Activated CD8-positive, alpha-beta T cell treated with anti-CD3 and anti-CD28 coated beads for 36 hours (primary cell): ENCODE data around the gene SUOX. TPM values are rescaled to one million over a fixed set of nuclear protein-coding genes. Genes with fewer than 3 reads are reported as not detected.
"Not testable (repeated sequence)": the region's sequence is repeated elsewhere in the genome, so short reads cannot be mapped to it uniquely, and the experiment has no call there.

Source experiments
- ATAC-seq: fragments of 200-7000 bp; cut with Tn5 transposase; one replicate; pipeline ENCODE4 v1.10.0; 2021; ENCODE audit warnings: mild to moderate bottlenecking, moderate library complexity
- CTCF ChIA-PET: fragments of 350-600 bp; sonication (Branson Sonifier 250); formaldehyde crosslinking; loops from one replicate; lab custom pipeline; 2021; ENCODE audit warnings: antibody characterized with exemption; lab: Charles Lee
- POLR2A ChIA-PET: fragments of 350-600 bp; sonication (Branson Sonifier 250); formaldehyde crosslinking; loops from one replicate; lab custom pipeline; 2021; ENCODE audit warnings: antibody characterized with exemption; lab: Charles Lee
- DNase-seq: peaks from one replicate; pipeline ENCODE4 v3.0.0-alpha.2; 2020
- H3K27ac Mint-ChIP-seq: one replicate; pipeline ENCODE4 v1.8.0; 2021; ENCODE audit warnings: mild to moderate bottlenecking, mixed read lengths
- H3K27me3 Mint-ChIP-seq: one replicate; pipeline ENCODE4 v1.8.0; 2021; ENCODE audit warnings: mixed read lengths
- H3K36me3 Mint-ChIP-seq: one replicate; pipeline ENCODE4 v1.8.0; 2021; ENCODE audit warnings: low read depth, mixed read lengths
- H3K4me1 Mint-ChIP-seq: one replicate; pipeline ENCODE4 v1.8.0; 2021; ENCODE audit warnings: low read depth, mixed read lengths
- H3K4me3 Mint-ChIP-seq: one replicate; pipeline ENCODE4 v1.8.0; 2021; ENCODE audit warnings: mild to moderate bottlenecking, moderate library complexity, mixed read lengths
- H3K9me3 Mint-ChIP-seq: one replicate; pipeline ENCODE4 v1.8.0; 2021; ENCODE audit warnings: mixed read lengths
- CTCF ChIP-seq: fragments of 200-600 bp; IDR thresholded peaks from one replicate; pipeline ENCODE4 v1.8.0; 2022; ENCODE audit warnings: antibody characterized with exemption, mild to moderate bottlenecking
- intact Hi-C: fragments of 100-400 bp; cut with micrococcal nuclease; formaldehyde crosslinking; loops from one replicate; pipeline ENCODE4 v1.10.0; 2022
- total RNA-seq, 2 experiments: library from RNA; stranded (reverse); gene quantifications; one replicate each; pipeline ENCODE4 v1.2.3, GENCODE V29; 2021

Gene SUOX
- total RNA-seq, 2 experiments from 2014 or later, result 4.6 to 6.2 TPM

GRCh38 chr12:55995366-55995765 lies 1.7 kb upstream of the SUOX start:
- H3K27me3 Mint-ChIP-seq, result peaks cover 11% of the 10 kb centered on the region
- ChIA-PET CTCF (interaction anchor here (0.6 to 6.2 kb wide), 43 partner anchors 8 to 256 kb away, joined by 3 to 88 read pairs (median 5); partner anchors contain the start of genes IKZF4, ORMDL2, PA2G4 and RAB5B), POLR2A (interaction anchor here (1.0 to 2.8 kb wide), 8 partner anchors 21 to 163 kb away, joined by 3 to 17 read pairs (median 3); partner anchors contain the start of genes MYL6 and RAB5B)
- H3K4me3 Mint-ChIP-seq, result no peak overlapping the region
- intact Hi-C loops, result no loop called here
- DNase-seq (no peak), ATAC-seq (no peak)
- peak overlapping the region; percentile 20 for H3K27ac Mint-ChIP-seq
- no peak for TF ChIP-seq CTCF
- H3K36me3 Mint-ChIP-seq, result peaks cover 24% of the 10 kb centered on the region
- H3K9me3 Mint-ChIP-seq, result no peaks in the 10 kb centered on the region
- H3K4me1 Mint-ChIP-seq, result peaks cover 24% of the 10 kb centered on the region

- H3K4me3 Mint-ChIP-seq, result peak overlapping the region; percentile 74
- peak; percentile 67 for ATAC-seq
- peaks cover 24% of the 10 kb centered on the region for H3K4me1 Mint-ChIP-seq
- H3K9me3 Mint-ChIP-seq, result no peaks in the 10 kb centered on the region
- TF ChIP-seq CTCF, result peak; percentile 81
- POLR2A ChIA-PET, result interaction anchor here (1.0 to 2.8 kb wide), 8 partner anchors 22 to 162 kb away, joined by 3 to 17 read pairs (median 3); partner anchors contain the start of genes MYL6 and RAB5B
- intact Hi-C loops, result loop anchor here (2.0 kb wide), 2 partner anchors 33 to 45 kb away; partner anchors contain the start of gene RPS26
- CTCF ChIA-PET, result interaction anchor here (0.6 to 6.2 kb wide), 44 partner anchors 8 to 257 kb away, joined by 3 to 88 read pairs (median 5); partner anchors contain the start of genes IKZF4, ORMDL2, PA2G4 and RAB5B
- peaks cover 11% of the 10 kb centered on the region for H3K27me3 Mint-ChIP-seq
- peak overlapping the region; percentile 51 for H3K27ac Mint-ChIP-seq
- DNase-seq, result peak; percentile 78
- peaks cover 17% of the 10 kb centered on the region for H3K36me3 Mint-ChIP-seq
Measured at GRCh38 chr12:55996201-55996714, 818 bp upstream of the SUOX start.

- peaks cover 11% of the 10 kb centered on the region for H3K27me3 Mint-ChIP-seq
- ChIA-PET POLR2A (interaction anchor here (0.9 to 2.8 kb wide), 3 partner anchors 10 to 107 kb away, joined by 3 to 17 read pairs (median 4); partner anchors contain the start of gene PA2G4), CTCF (interaction anchor here (0.8 to 6.2 kb wide), 12 partner anchors 13 to 282 kb away, joined by 3 to 88 read pairs (median 8); partner anchors contain the start of gene PA2G4)
- H3K9me3 Mint-ChIP-seq, result no peaks in the 10 kb centered on the region
- TF ChIP-seq CTCF, result no peak
- peak overlapping the region; percentile 74 for H3K4me3 Mint-ChIP-seq
- peak; percentile 10 for ATAC-seq
- intact Hi-C loops, result loop anchor here (2.0 kb wide), 2 partner anchors 31 to 43 kb away; partner anchors contain the start of gene RPS26
- H3K27ac Mint-ChIP-seq, result no peak overlapping the region
- DNase-seq, result no peak
- peaks cover 9% of the 10 kb centered on the region for H3K36me3 Mint-ChIP-seq
- peaks cover 24% of the 10 kb centered on the region for H3K4me1 Mint-ChIP-seq
Measured at GRCh38 chr12:55997535-55997859, 421 bp downstream of the SUOX start.

GRCh38 chr12:55999522-55999921 lies 2.4 kb downstream of the SUOX start:
- CTCF ChIA-PET, result interaction anchor here (5.7 to 6.2 kb wide), 3 partner anchors 10 to 40 kb away, joined by 55 to 88 read pairs (median 81); no protein-coding TSS in a partner anchor
- peak overlapping the region; percentile 73 for H3K27ac Mint-ChIP-seq
- peak; percentile 32 for DNase-seq

GRCh38 chr12:55999999-56000540 lies 3.0 kb downstream of the SUOX start:
- CTCF ChIA-PET, result interaction anchor here (0.7 to 5.8 kb wide), 3 partner anchors 10 to 28 kb away, joined by 3 to 88 read pairs (median 81); no protein-coding TSS in a partner anchor
- H3K36me3 Mint-ChIP-seq, DNase-seq, intact Hi-C loops, H3K27ac Mint-ChIP-seq, POLR2A ChIA-PET, ATAC-seq, H3K4me3 Mint-ChIP-seq, H3K9me3 Mint-ChIP-seq: not testable (repeated sequence)
- H3K27me3 Mint-ChIP-seq, result peaks cover 11% of the 10 kb centered on the region
- peaks cover 24% of the 10 kb centered on the region for H3K4me1 Mint-ChIP-seq

More at GRCh38 chr12:55999522-55999921, 2.4 kb downstream of the SUOX start:
- POLR2A ChIA-PET, result interaction anchor here (0.6 kb wide), 1 partner anchor 119 kb away, joined by 4 read pairs; the partner anchor contains the start of gene ZC3H10
- intact Hi-C loops, H3K4me3 Mint-ChIP-seq, ATAC-seq, H3K36me3 Mint-ChIP-seq, H3K9me3 Mint-ChIP-seq: not testable (repeated sequence)
- H3K27me3 Mint-ChIP-seq, result peaks cover 11% of the 10 kb centered on the region
- H3K4me1 Mint-ChIP-seq, result peaks cover 24% of the 10 kb centered on the region
